Peyer's patch (tissue), 4 donors: ENCODE results near the gene AK9.

ENCODE experiments used
- POLR2A ChIP-seq, 2 donors: fragments of 450-650 bp; IDR thresholded peaks; one replicate each; pipeline ENCODE4 v1.5.1; 2017; ENCODE audit warnings: antibody characterized with exemption in 2 of 2, mild to moderate bottlenecking in 2 of 2, moderate library complexity in 2 of 2
- TF ChIP-seq, protein P1 (sequence below), 6 experiments: fragments of 450-650 bp in 4 of 6; fragments of 200-600 bp in 2 of 6; sonication (generic) in 1 of 6; IDR thresholded peaks; one replicate each; pipeline ENCODE4 v1.5.1; 2017 to 2019; ENCODE audit warnings: antibody characterized with exemption in 6 of 6, mild to moderate bottlenecking in 3 of 6, moderate library complexity in 1 of 6

DNA sequence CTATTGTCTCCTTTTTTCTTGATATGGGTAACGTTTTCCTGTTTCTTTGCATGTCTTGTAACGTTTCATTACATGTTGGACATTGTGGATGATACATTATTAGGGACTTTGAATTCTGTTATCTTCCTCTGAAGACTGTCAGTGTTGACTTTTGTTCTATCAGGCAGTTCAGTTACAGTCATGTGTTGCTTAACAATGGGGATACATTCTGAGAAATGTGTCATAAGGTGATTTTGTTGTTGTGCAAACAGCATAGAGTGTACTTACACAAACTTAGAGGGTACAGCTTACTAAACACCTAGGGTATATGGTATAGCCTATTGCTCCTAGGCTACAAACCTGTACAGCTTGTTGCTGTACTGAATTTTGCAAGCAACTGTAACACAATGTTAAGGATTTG, 64.7 kb downstream of the AK9 start:
- TF ChIP-seq POLR2A (IDR thresholded peaks at IDR 0.05) = no peak
- TF ChIP-seq, protein P1, sequence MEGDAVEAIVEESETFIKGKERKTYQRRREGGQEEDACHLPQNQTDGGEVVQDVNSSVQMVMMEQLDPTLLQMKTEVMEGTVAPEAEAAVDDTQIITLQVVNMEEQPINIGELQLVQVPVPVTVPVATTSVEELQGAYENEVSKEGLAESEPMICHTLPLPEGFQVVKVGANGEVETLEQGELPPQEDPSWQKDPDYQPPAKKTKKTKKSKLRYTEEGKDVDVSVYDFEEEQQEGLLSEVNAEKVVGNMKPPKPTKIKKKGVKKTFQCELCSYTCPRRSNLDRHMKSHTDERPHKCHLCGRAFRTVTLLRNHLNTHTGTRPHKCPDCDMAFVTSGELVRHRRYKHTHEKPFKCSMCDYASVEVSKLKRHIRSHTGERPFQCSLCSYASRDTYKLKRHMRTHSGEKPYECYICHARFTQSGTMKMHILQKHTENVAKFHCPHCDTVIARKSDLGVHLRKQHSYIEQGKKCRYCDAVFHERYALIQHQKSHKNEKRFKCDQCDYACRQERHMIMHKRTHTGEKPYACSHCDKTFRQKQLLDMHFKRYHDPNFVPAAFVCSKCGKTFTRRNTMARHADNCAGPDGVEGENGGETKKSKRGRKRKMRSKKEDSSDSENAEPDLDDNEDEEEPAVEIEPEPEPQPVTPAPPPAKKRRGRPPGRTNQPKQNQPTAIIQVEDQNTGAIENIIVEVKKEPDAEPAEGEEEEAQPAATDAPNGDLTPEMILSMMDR (IDR thresholded peaks at IDR 0.05) = no peak
